ENCODE data around the gene RASGRF1. TPM values are rescaled to one million over a fixed set of nuclear protein-coding genes. Genes with fewer than 3 reads are reported as not detected.

Gene RASGRF1, protein sequence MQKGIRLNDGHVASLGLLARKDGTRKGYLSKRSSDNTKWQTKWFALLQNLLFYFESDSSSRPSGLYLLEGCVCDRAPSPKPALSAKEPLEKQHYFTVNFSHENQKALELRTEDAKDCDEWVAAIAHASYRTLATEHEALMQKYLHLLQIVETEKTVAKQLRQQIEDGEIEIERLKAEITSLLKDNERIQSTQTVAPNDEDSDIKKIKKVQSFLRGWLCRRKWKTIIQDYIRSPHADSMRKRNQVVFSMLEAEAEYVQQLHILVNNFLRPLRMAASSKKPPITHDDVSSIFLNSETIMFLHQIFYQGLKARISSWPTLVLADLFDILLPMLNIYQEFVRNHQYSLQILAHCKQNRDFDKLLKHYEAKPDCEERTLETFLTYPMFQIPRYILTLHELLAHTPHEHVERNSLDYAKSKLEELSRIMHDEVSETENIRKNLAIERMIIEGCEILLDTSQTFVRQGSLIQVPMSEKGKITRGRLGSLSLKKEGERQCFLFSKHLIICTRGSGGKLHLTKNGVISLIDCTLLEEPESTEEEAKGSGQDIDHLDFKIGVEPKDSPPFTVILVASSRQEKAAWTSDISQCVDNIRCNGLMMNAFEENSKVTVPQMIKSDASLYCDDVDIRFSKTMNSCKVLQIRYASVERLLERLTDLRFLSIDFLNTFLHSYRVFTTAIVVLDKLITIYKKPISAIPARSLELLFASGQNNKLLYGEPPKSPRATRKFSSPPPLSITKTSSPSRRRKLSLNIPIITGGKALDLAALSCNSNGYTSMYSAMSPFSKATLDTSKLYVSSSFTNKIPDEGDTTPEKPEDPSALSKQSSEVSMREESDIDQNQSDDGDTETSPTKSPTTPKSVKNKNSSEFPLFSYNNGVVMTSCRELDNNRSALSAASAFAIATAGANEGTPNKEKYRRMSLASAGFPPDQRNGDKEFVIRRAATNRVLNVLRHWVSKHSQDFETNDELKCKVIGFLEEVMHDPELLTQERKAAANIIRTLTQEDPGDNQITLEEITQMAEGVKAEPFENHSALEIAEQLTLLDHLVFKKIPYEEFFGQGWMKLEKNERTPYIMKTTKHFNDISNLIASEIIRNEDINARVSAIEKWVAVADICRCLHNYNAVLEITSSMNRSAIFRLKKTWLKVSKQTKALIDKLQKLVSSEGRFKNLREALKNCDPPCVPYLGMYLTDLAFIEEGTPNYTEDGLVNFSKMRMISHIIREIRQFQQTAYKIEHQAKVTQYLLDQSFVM (N-terminal part only)
- 0.29 and 0.70 TPM in 2 replicates for total RNA-seq (2022)
- Bru-seq, nascent RNA, result percentile 12 among the genes with signal in this experiment
- BruChase-seq, experiment 1, labeled RNA remaining after a 6-hour chase, result percentile 11 among the genes with signal in this experiment
- BruChase-seq, experiment 2, labeled RNA remaining after a 2-hour chase, result percentile 10 among the genes with signal in this experiment
- long read RNA-seq, result 0 reads

DNA sequence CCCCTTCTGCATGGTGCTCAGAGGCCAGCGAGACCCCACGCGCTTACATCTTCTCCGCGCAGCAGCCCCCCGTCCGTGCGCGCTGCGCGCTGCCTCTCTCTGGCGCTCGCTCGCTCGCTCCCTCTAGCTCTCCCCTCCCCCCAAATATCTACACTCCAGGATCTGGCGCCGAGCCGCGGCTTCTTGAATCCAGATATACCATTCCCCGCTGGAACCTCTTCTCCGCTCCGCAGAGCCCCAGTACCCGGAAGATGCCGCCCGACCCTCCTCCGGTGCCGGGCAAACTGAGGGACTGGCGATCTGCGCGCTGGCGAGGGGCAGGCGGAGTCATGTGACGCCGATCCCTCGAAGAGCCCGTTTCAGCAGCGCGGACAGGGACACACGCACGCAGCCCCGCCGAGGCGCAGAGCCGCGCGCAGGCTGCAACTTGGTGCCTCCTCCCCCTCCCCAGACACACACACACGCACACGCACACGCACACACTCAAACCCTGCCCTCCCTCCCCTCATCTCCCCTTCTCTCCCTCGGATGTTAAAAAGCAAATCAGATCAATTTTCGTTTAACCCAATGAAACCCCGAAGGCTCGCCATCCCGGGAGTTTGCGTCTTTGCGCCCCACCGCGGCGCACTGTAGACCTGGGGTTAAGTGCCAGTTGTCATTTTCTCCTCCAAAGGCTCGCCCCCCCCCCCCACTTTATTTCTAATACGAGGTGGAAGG is at the start of gene RASGRF1:
RASGRF1 (minus strand) TSS at position 294 of the 717 bp plus-strand sequence; CDS start at position 12, 282 bp downstream.
- no peak within 1 kb of the TSS for H3K27ac Mint-ChIP-seq (ENCODE audit: low read depth, unreplicated experiment)
- H3K9me3 Mint-ChIP-seq (ENCODE audit: unreplicated experiment), result no peaks in the 10 kb centered on the region
- POLR2A ChIA-PET, result interaction anchor here (0.7 kb wide), 1 partner anchor 572 kb away, joined by 4 read pairs; no protein-coding TSS in a partner anchor
- no peak for DNase-seq (ENCODE audit: unreplicated experiment)
- peaks cover 5% of the 10 kb centered on the region for H3K4me1 Mint-ChIP-seq (ENCODE audit: insufficient read depth, unreplicated experiment)
- BruUV-seq (replicated peaks), result no TSS peak
- no peaks in the 10 kb centered on the region for H3K36me3 Mint-ChIP-seq (ENCODE audit: insufficient read depth, unreplicated experiment)
- H3K4me3 Mint-ChIP-seq (ENCODE audit: unreplicated experiment), result no peak within 1 kb of the TSS
- intact Hi-C loops (cut with micrococcal nuclease), result no loop called here
- H3K27me3 Mint-ChIP-seq (ENCODE audit: insufficient read depth, unreplicated experiment), result peaks cover 76% of the 10 kb centered on the region
- CTCF ChIA-PET, result interaction anchor here (0.6 kb wide), 2 partner anchors 26 to 49 kb away, joined by 3 read pairs; no protein-coding TSS in a partner anchor
- TF ChIP-seq, protein P1, sequence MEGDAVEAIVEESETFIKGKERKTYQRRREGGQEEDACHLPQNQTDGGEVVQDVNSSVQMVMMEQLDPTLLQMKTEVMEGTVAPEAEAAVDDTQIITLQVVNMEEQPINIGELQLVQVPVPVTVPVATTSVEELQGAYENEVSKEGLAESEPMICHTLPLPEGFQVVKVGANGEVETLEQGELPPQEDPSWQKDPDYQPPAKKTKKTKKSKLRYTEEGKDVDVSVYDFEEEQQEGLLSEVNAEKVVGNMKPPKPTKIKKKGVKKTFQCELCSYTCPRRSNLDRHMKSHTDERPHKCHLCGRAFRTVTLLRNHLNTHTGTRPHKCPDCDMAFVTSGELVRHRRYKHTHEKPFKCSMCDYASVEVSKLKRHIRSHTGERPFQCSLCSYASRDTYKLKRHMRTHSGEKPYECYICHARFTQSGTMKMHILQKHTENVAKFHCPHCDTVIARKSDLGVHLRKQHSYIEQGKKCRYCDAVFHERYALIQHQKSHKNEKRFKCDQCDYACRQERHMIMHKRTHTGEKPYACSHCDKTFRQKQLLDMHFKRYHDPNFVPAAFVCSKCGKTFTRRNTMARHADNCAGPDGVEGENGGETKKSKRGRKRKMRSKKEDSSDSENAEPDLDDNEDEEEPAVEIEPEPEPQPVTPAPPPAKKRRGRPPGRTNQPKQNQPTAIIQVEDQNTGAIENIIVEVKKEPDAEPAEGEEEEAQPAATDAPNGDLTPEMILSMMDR (IDR thresholded peaks at IDR 0.05; ENCODE audit: unreplicated experiment), result no peak

DNA sequence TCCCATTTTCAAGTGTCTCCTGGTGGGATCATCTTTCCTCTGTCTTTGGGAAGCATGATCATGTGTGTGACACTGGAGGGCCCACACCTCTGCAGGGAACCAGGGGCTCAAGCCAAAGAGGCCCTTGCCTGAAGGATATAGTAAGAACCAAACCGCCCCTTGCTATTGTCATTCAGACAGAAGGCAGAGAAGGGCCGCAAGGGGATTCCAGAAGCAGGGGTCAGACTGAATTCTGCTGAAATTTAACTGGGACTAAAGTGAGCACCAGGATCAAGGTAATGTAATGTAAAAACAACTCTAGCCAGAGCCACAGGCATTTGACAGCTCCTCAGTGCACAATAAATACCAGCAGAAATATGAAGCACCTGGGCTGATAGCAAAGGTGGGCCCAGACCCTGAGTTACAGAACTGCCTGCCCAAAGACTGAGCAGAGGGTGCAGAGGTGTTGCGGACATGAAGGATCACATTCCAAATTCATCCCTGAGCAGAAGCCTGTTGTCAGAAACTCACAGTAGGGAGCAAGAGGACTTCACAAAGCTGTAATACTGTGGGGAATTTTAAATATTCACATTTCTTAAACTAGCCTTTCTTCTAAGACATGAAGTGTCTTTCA is 46.0 kb upstream of the RASGRF1 start:
- no peak for DNase-seq (ENCODE audit: unreplicated experiment)
- no peaks in the 10 kb centered on the region for H3K9me3 Mint-ChIP-seq (ENCODE audit: unreplicated experiment)
- BruUV-seq (replicated peaks), result no TSS peak
- H3K4me3 Mint-ChIP-seq (ENCODE audit: unreplicated experiment), result no peak overlapping the region
- ChIA-PET CTCF (interaction anchor here (0.7 to 1.5 kb wide), 2 partner anchors 48 to 228 kb away, joined by 4 to 6 read pairs; no protein-coding TSS in a partner anchor), POLR2A (no interaction called here)
- H3K27ac Mint-ChIP-seq (ENCODE audit: low read depth, unreplicated experiment), result no peak overlapping the region
- no peaks in the 10 kb centered on the region for H3K4me1 Mint-ChIP-seq (ENCODE audit: insufficient read depth, unreplicated experiment)
- no peaks in the 10 kb centered on the region for H3K36me3 Mint-ChIP-seq (ENCODE audit: insufficient read depth, unreplicated experiment)
- intact Hi-C loops (cut with micrococcal nuclease), result no loop called here
- peaks cover 54% of the 10 kb centered on the region for H3K27me3 Mint-ChIP-seq (ENCODE audit: insufficient read depth, unreplicated experiment)
- TF ChIP-seq, protein P1 (IDR thresholded peaks at IDR 0.05; ENCODE audit: unreplicated experiment), result no peak

DNA sequence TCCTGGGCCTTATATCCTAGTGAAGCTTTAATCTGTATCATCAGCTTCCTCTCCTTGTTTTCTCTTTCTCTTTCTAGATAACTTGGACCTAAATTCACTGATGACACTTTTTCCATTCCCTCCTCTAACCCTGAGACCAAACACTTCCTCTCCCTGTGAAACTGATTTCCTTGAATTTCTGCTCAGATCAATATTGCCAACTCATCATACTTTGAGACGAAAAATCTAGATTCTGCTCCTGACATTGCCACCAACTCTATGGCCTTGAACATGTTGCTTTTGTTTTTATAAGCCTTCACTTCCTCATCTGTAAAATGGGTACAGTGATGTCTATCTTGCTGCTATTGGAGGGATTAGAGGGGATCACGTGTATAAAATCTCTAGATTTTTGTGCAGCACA is 42.7 kb upstream of the RASGRF1 start:
- TF ChIP-seq, protein P1 (IDR thresholded peaks at IDR 0.05; ENCODE audit: unreplicated experiment), result no peak
- ChIA-PET POLR2A (interaction anchor here (1.2 kb wide), 1 partner anchor 177 kb away, joined by 3 read pairs; the partner anchor contains the start of gene TMED3), CTCF (interaction anchor here (0.7 kb wide), 1 partner anchor 227 kb away, joined by 4 read pairs; no protein-coding TSS in a partner anchor)
- Mint-ChIP-seq H3K4me1 (ENCODE audit: insufficient read depth, unreplicated experiment) (no peaks in the 10 kb centered on the region), H3K9me3 (ENCODE audit: unreplicated experiment) (no peaks in the 10 kb centered on the region), H3K27ac (ENCODE audit: low read depth, unreplicated experiment) (no peak overlapping the region), H3K27me3 (ENCODE audit: insufficient read depth, unreplicated experiment) (peaks cover 58% of the 10 kb centered on the region), H3K36me3 (ENCODE audit: insufficient read depth, unreplicated experiment) (no peaks in the 10 kb centered on the region), H3K4me3 (ENCODE audit: unreplicated experiment) (no peak overlapping the region)
- BruUV-seq (replicated peaks), result no TSS peak
- no peak for DNase-seq (ENCODE audit: unreplicated experiment)
- intact Hi-C loops (cut with micrococcal nuclease), result no loop called here
